ENCODE data around the gene SLITRK5.

Gene SLITRK5

GRCh38 chr13:87678372-87678752, 7.2 kb downstream of the SLITRK5 start:
- no peak overlapping the region for H3K4me3 ChIP-seq (ENCODE audit: low read depth, low read length)
- no peak for TF ChIP-seq CTCF (IDR thresholded peaks at IDR 0.05; ENCODE audit: low read depth, low read length)

- no peak overlapping the region for H3K4me3 ChIP-seq (ENCODE audit: low read depth, low read length)
- no peak for TF ChIP-seq CTCF (IDR thresholded peaks at IDR 0.05; ENCODE audit: low read depth, low read length)
These were observed 9.1 kb downstream of the SLITRK5 start for GRCh38 chr13:87680298-87680697.

GRCh38 chr13:87684850-87685742, 13.9 kb downstream of the SLITRK5 start:
- H3K4me3 ChIP-seq (ENCODE audit: low read depth, low read length), result no peak overlapping the region
- TF ChIP-seq CTCF (IDR thresholded peaks at IDR 0.05; ENCODE audit: low read depth, low read length), result no peak

- TF ChIP-seq CTCF (IDR thresholded peaks at IDR 0.05; ENCODE audit: low read depth, low read length), result no peak
- no peak overlapping the region for H3K4me3 ChIP-seq (ENCODE audit: low read depth, low read length)
These were observed 25.3 kb downstream of the SLITRK5 start for GRCh38 chr13:87696458-87696857.

GRCh38 chr13:87698268-87698667, 27.1 kb downstream of the SLITRK5 start:
- H3K4me3 ChIP-seq (ENCODE audit: low read depth, low read length), result no peak overlapping the region
- no peak for TF ChIP-seq CTCF (IDR thresholded peaks at IDR 0.05; ENCODE audit: low read depth, low read length)

- H3K4me3 ChIP-seq (ENCODE audit: low read depth, low read length), result no peak overlapping the region
- no peak for TF ChIP-seq CTCF (IDR thresholded peaks at IDR 0.05; ENCODE audit: low read depth, low read length)
These were observed 38.8 kb downstream of the SLITRK5 start for GRCh38 chr13:87709947-87710346.

GRCh38 chr13:87712012-87712411, 40.8 kb downstream of the SLITRK5 start:
- H3K4me3 ChIP-seq (ENCODE audit: low read depth, low read length), result no peak overlapping the region
- no peak for TF ChIP-seq CTCF (IDR thresholded peaks at IDR 0.05; ENCODE audit: low read depth, low read length)
